Lung (tissue), 12 donors: Measurements from ENCODE around the gene E4F1. TPM values are rescaled to one million over a fixed set of nuclear protein-coding genes. Genes with fewer than 3 reads are reported as not detected.
A peak's percentile ranks its signal among the peaks of the same experiment; 100 is the strongest.

ENCODE experiments used
- ATAC-seq: fragments of 200-7000 bp; cut with Tn5 transposase; one replicate; pipeline ENCODE4 v1.9.1; 2020; ENCODE audit warnings: moderate number of reproducible peaks; ENCODE audit not compliant: insufficient read depth, low FRiP score
- DNase-seq, 3 donors: peaks; one replicate each; pipeline ENCODE4 v3.0.0-alpha.2; 2013 to 2017
- H3K27ac ChIP-seq, 2 donors: one replicate each; pipeline ENCODE4 v1.5.1; 2013; ENCODE audit warnings: mild to moderate bottlenecking in 2 of 2, moderate library complexity in 2 of 2, control low read depth in 1 of 2, inconsistent platforms in 1 of 2, low read depth in 1 of 2, low read length in 1 of 2
- H3K27me3 ChIP-seq, 3 donors: one replicate each; pipeline ENCODE4 v1.5.1; 2013; ENCODE audit warnings: low read length in 2 of 3; ENCODE audit not compliant: control insufficient read depth in 3 of 3, insufficient read depth in 3 of 3
- H3K36me3 ChIP-seq, 4 donors: one replicate each; pipeline ENCODE4 v1.5.1; 2013; ENCODE audit warnings: low read length in 4 of 4, mild to moderate bottlenecking in 1 of 4, moderate library complexity in 1 of 4; ENCODE audit not compliant: control insufficient read depth in 4 of 4, insufficient read depth in 4 of 4
- H3K4me1 ChIP-seq, 5 donors: one replicate each; pipeline ENCODE4 v1.5.1; 2013; ENCODE audit warnings: low read length in 5 of 5, mild to moderate bottlenecking in 2 of 5, moderate library complexity in 1 of 5; ENCODE audit not compliant: control insufficient read depth in 5 of 5, insufficient read depth in 5 of 5
- H3K4me3 ChIP-seq: one replicate; pipeline ENCODE4 v1.5.1; 2013; ENCODE audit warnings: mild to moderate bottlenecking, control low read depth, moderate library complexity
- H3K9ac ChIP-seq, 2 donors: one replicate each; pipeline ENCODE4 v1.5.1; 2013; ENCODE audit warnings: low read length in 2 of 2, control low read depth in 1 of 2; ENCODE audit not compliant: insufficient read depth in 1 of 2
- H3K9me3 ChIP-seq, 4 donors: one replicate each; pipeline ENCODE4 v1.5.1; 2013; ENCODE audit warnings: low read length in 3 of 4, mild to moderate bottlenecking in 1 of 4, moderate library complexity in 1 of 4; ENCODE audit not compliant: control insufficient read depth in 4 of 4, insufficient read depth in 3 of 4
- CTCF ChIP-seq: IDR thresholded peaks from 2 replicates; pipeline ENCODE4 v1.5.1; 2012; ENCODE audit warnings: mild to moderate bottlenecking; ENCODE audit errors: control extremely low read depth, extremely low read depth
- WGBS, 2 donors: extraction: QIAGEN DNeasy Blood & Tissue Kit; methylation state at CpG; one replicate each; pipeline ENCODE4 v1.1.7; 2013; 5-methylcytosine and 5-hydroxymethylcytosine counted together
- polyA plus RNA-seq, 2 donors: library from polyadenylated mRNA; stranded (reverse); fragments of 200-250 nt; gene quantifications; one replicate each; pipeline ENCODE4 v1.2.1, GENCODE V29; 2013
- total RNA-seq, 2 donors: library from RNA; depleted of rRNA in 1 of 2; stranded (reverse); fragments of >200 nt in 1 of 2; gene quantifications; one replicate each; pipeline ENCODE4 v1.2.1, GENCODE V29; 2014 to 2021
- donor health status: control.
- donor health status: control.
- donor health status: Bipolar disorder and iron deficiency.
- donor health status: healthy.
- donor health status: DM: yes; HTN: yes; CAD: no.

The E4F1 gene
- total and polyA plus RNA-seq, 4 donors: 21.0 to 30.2 (median 24.8) TPM

DNA sequence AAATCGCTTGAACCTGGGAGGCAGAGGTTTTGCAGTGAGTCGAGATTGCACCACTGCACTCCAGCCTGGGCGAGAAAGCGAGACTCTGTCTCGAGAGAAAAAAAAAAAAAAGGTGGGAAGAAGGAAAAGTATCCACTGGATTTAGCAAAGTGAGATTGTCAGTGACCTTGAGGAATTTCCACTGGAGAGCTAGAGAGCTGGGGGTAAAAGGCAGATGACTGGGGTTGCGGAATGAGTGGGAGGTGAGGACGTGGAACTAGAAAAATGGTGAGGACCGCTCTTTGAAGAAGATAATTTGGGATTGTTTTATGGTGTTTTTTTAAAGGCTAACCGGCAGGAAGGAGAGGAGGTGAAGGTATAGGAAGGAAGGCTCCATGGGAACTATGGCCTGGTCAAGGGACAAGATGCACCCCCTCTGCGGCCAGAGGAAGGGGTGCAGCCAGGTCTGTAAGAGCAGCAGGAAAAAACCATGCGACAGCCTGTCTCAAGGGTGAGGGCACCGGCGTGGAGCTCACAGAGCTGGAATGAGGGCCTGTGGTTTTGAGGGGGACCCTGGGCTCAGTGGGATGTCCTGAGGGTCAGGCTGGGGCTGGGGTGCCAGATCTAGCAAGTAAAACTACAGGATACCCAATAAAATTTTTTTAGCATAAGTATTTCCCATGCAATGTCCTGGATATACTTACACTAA lies 18.8 kb upstream of the E4F1 start:
- Histone ChIP-seq H3K9ac (no peak overlapping the region), H3K4me1 (peaks cover 0 to 11% (median 8%) of the 10 kb centered on the region in 5 donors), H3K27ac (peak overlapping the region; percentile 98), H3K36me3 (peaks cover 0 to 29% (median 4%) of the 10 kb centered on the region in 4 donors), H3K27me3 (peaks cover 0 to 4% (median 0%) of the 10 kb centered on the region in 3 donors), H3K4me3 (no peak overlapping the region), H3K9me3 (no peaks in the 10 kb centered on the region)
- 83 to 87% methylated on average over 13 of the region's 13 CpGs for WGBS, 2 donors
- ATAC-seq (no peak), DNase-seq (no peak)
- TF ChIP-seq CTCF: no peak

GRCh38 chr16:2205104-2205966 lies 18.1 kb upstream of the E4F1 start, which contains the start of gene MLST8:
TSS of gene MLST8 (plus strand) at chr16:2205454. CDS start at chr16:2206086, 632 bp downstream.
- H3K27me3 ChIP-seq: peaks cover 0 to 4% (median 0%) of the 10 kb centered on the region in 3 donors
- TF ChIP-seq CTCF: no peak
- peaks cover 0 to 33% (median 4%) of the 10 kb centered on the region in 4 donors for H3K36me3 ChIP-seq
- WGBS, 2 donors: 1% methylated on average over 77 to 93 of the region's 93 CpGs
- H3K4me3 ChIP-seq: peak within 1 kb of the TSS; percentile 93
- peaks cover 0 to 11% (median 8%) of the 10 kb centered on the region in 5 donors for H3K4me1 ChIP-seq
- peak within 1 kb of the TSS in 1 of 2 donors; percentile 58 for H3K9ac ChIP-seq
- peak within 1 kb of the TSS; percentile 98 to 99 for H3K27ac ChIP-seq
- H3K9me3 ChIP-seq: no peaks in the 10 kb centered on the region
- DNase-seq (peak; percentile 89 to 92 (median 90)), ATAC-seq (peak; percentile 94)

DNA sequence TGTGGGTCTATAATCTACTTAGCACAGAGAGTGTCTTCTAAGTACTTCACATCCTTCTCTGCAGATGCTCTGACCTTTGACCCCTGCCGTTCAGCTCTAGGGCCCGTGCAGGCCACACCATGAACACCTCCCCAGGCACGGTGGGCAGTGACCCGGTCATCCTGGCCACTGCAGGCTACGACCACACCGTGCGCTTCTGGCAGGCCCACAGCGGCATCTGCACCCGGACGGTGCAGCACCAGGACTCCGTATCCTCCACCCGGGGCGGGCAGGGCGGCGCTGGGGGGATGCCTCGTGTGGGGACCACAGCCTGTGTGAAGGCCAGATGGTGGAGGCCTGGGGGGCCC lies 17.5 kb upstream of the E4F1 start:
- peaks cover 0 to 4% (median 0%) of the 10 kb centered on the region in 3 donors for H3K27me3 ChIP-seq
- WGBS, 2 donors: 12 to 13% methylated on average over 16 of the region's 16 CpGs
- no peak for TF ChIP-seq CTCF

More for the DNA sequence above, 17.5 kb upstream of the E4F1 start:
- H3K9me3 ChIP-seq: no peaks in the 10 kb centered on the region
- peaks cover 0 to 11% (median 8%) of the 10 kb centered on the region in 5 donors for H3K4me1 ChIP-seq
- DNase-seq: no peak
- no peak for ATAC-seq
- H3K4me3 ChIP-seq: peak overlapping the region; percentile 93
- peak overlapping the region in 1 of 2 donors; percentile 6 for H3K9ac ChIP-seq
- peak overlapping the region; percentile 98 to 99 for H3K27ac ChIP-seq
- H3K36me3 ChIP-seq: peaks cover 0 to 33% (median 4%) of the 10 kb centered on the region in 4 donors
